ENCODE data around the gene AOPEP. TPM values are rescaled to one million over a fixed set of nuclear protein-coding genes. Genes with fewer than 3 reads are reported as not detected.

AOPEP gene
- total RNA-seq, 1 donor from 2014 or later: 75.3 TPM

GRCh38 chr9:94833802-94834201 lies 107.3 kb downstream of the AOPEP start:
- peaks cover 7% of the 10 kb centered on the region for H3K79me2 ChIP-seq (ENCODE audit: insufficient read depth, low read length)
- H4K20me1 ChIP-seq (ENCODE audit: insufficient read depth, low read length): no peaks in the 10 kb centered on the region
- H3K27me3 ChIP-seq (ENCODE audit: insufficient read depth, low read length): no peaks in the 10 kb centered on the region
- FAIRE-seq: no peak
- no peak overlapping the region for H3K4me3 ChIP-seq (ENCODE audit: insufficient read depth, low read depth, low read length)
- H3K27ac Mint-ChIP-seq (ENCODE audit: unreplicated experiment): no peak overlapping the region
- no peaks in the 10 kb centered on the region for H3K4me1 Mint-ChIP-seq (ENCODE audit: low read depth, unreplicated experiment)
- no peaks in the 10 kb centered on the region for H3K36me3 ChIP-seq (ENCODE audit: insufficient read depth, low read length)
- no peaks in the 10 kb centered on the region for H3K4me1 ChIP-seq (ENCODE audit: insufficient read depth, low read length)
- no peak overlapping the region for H3K4me2 ChIP-seq (ENCODE audit: low read length)
- no peaks in the 10 kb centered on the region for H3K9me3 ChIP-seq (ENCODE audit: insufficient read depth, low read depth, low read length)
- peaks cover 18% of the 10 kb centered on the region for H3K36me3 Mint-ChIP-seq (ENCODE audit: low read depth, unreplicated experiment)
- peaks cover 13% of the 10 kb centered on the region for H3K9me3 Mint-ChIP-seq (ENCODE audit: unreplicated experiment)
- H2AFZ ChIP-seq (ENCODE audit: low read depth, low read length): no peak overlapping the region
- H3K9ac ChIP-seq (ENCODE audit: low read length): no peak overlapping the region
- no peak overlapping the region for H3K27ac ChIP-seq (ENCODE audit: low read depth, low read length)
- no peaks in the 10 kb centered on the region for H3K27me3 Mint-ChIP-seq (ENCODE audit: low read depth, unreplicated experiment)
- DNase-seq (ENCODE audit: low read depth): no peak
- no peak for TF ChIP-seq CTCF (IDR thresholded peaks at IDR 0.05; ENCODE audit: insufficient read depth, low read depth, low read length)
- no peak for TF ChIP-seq EZH2 (IDR thresholded peaks at IDR 0.05; ENCODE audit: insufficient read depth, low read length)
- H3K4me3 Mint-ChIP-seq (ENCODE audit: unreplicated experiment): no peak overlapping the region

- TF ChIP-seq CTCF (IDR thresholded peaks at IDR 0.05; ENCODE audit: insufficient read depth, low read depth, low read length) (no peak), EZH2 (IDR thresholded peaks at IDR 0.05; ENCODE audit: insufficient read depth, low read length) (no peak)
Observed at GRCh38 chr9:94837404-94837803, 110.9 kb downstream of the AOPEP start.

GRCh38 chr9:94839398-94839797 lies 112.9 kb downstream of the AOPEP start:
- Histone ChIP-seq H3K9ac (ENCODE audit: low read length) (no peak overlapping the region), H3K9me3 (ENCODE audit: insufficient read depth, low read depth, low read length) (no peaks in the 10 kb centered on the region), H3K4me3 (ENCODE audit: insufficient read depth, low read depth, low read length) (no peak overlapping the region), H3K4me1 (ENCODE audit: insufficient read depth, low read length) (no peaks in the 10 kb centered on the region), H3K27me3 (ENCODE audit: insufficient read depth, low read length) (no peaks in the 10 kb centered on the region), H3K36me3 (ENCODE audit: insufficient read depth, low read length) (no peaks in the 10 kb centered on the region), H3K4me2 (ENCODE audit: low read length) (no peak overlapping the region), H2AFZ (ENCODE audit: low read depth, low read length) (no peak overlapping the region), H4K20me1 (ENCODE audit: insufficient read depth, low read length) (no peaks in the 10 kb centered on the region), H3K79me2 (ENCODE audit: insufficient read depth, low read length) (peaks cover 22% of the 10 kb centered on the region), H3K27ac (ENCODE audit: low read depth, low read length) (no peak overlapping the region)
- H3K27ac Mint-ChIP-seq (ENCODE audit: unreplicated experiment): no peak overlapping the region
- FAIRE-seq: no peak
- H3K36me3 Mint-ChIP-seq (ENCODE audit: low read depth, unreplicated experiment): peaks cover 7% of the 10 kb centered on the region
- no peak for TF ChIP-seq CTCF (IDR thresholded peaks at IDR 0.05; ENCODE audit: insufficient read depth, low read depth, low read length)
- H3K27me3 Mint-ChIP-seq (ENCODE audit: low read depth, unreplicated experiment): no peaks in the 10 kb centered on the region
- peaks cover 12% of the 10 kb centered on the region for H3K9me3 Mint-ChIP-seq (ENCODE audit: unreplicated experiment)
- H3K4me3 Mint-ChIP-seq (ENCODE audit: unreplicated experiment): no peak overlapping the region
- DNase-seq (ENCODE audit: low read depth): no peak
- peaks cover 7% of the 10 kb centered on the region for H3K4me1 Mint-ChIP-seq (ENCODE audit: low read depth, unreplicated experiment)

More at GRCh38 chr9:94837404-94837803, 110.9 kb downstream of the AOPEP start:
- H3K27ac ChIP-seq (ENCODE audit: low read depth, low read length): no peak overlapping the region
- no peak overlapping the region for H3K27ac Mint-ChIP-seq (ENCODE audit: unreplicated experiment)
- H3K79me2 ChIP-seq (ENCODE audit: insufficient read depth, low read length): peaks cover 13% of the 10 kb centered on the region
- H3K27me3 ChIP-seq (ENCODE audit: insufficient read depth, low read length): no peaks in the 10 kb centered on the region
- peaks cover 12% of the 10 kb centered on the region for H3K9me3 Mint-ChIP-seq (ENCODE audit: unreplicated experiment)
- peaks cover 7% of the 10 kb centered on the region for H3K36me3 Mint-ChIP-seq (ENCODE audit: low read depth, unreplicated experiment)
- H3K9ac ChIP-seq (ENCODE audit: low read length): no peak overlapping the region
- H3K9me3 ChIP-seq (ENCODE audit: insufficient read depth, low read depth, low read length): no peaks in the 10 kb centered on the region
- H3K4me3 Mint-ChIP-seq (ENCODE audit: unreplicated experiment): no peak overlapping the region
- FAIRE-seq (no peak), DNase-seq (ENCODE audit: low read depth) (no peak)
- no peaks in the 10 kb centered on the region for H4K20me1 ChIP-seq (ENCODE audit: insufficient read depth, low read length)
- H3K36me3 ChIP-seq (ENCODE audit: insufficient read depth, low read length): no peaks in the 10 kb centered on the region
- H3K4me2 ChIP-seq (ENCODE audit: low read length): no peak overlapping the region
- no peak overlapping the region for H2AFZ ChIP-seq (ENCODE audit: low read depth, low read length)
- no peaks in the 10 kb centered on the region for H3K4me1 ChIP-seq (ENCODE audit: insufficient read depth, low read length)
- no peak overlapping the region for H3K4me3 ChIP-seq (ENCODE audit: insufficient read depth, low read depth, low read length)
- H3K4me1 Mint-ChIP-seq (ENCODE audit: low read depth, unreplicated experiment): no peaks in the 10 kb centered on the region
- H3K27me3 Mint-ChIP-seq (ENCODE audit: low read depth, unreplicated experiment): no peaks in the 10 kb centered on the region

Measured in astrocyte (in vitro differentiated cells and primary cell).